Measurements from ENCODE around the gene NSDHL. TPM values are rescaled to one million over a fixed set of nuclear protein-coding genes. Genes with fewer than 3 reads are reported as not detected.

Gene NSDHL
- total and polyA plus RNA-seq, 2 of the 13 experiments (the other 11 are each of a cell fraction or from before 2014, with no cell fraction given): 26.2 to 49.3 TPM

DNA sequence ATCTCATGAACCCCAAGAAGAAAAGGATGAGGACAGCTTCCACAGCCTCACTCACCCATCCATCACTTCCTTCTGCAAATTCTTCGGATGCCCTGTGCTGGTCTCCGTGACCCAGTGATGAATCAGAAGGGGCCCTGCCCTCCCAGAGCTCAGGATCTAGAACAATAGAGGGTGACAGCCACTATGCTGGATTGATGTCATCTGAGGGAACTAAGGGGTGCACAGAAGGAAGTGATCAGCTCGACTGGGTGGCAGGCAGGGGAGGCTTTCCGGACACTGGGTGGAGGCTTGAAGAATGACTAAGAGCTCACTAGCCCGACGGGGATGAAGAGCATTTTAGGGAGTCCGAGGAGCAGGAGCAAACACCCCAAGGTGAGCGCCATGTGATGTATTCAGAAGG, 65.6 kb downstream of the NSDHL start:
- Histone ChIP-seq H4K20me1 (ENCODE audit: insufficient read depth, low read length) (no peaks in the 10 kb centered on the region), H3K4me1 (ENCODE audit: insufficient read depth, low read length) (no peaks in the 10 kb centered on the region), H3K4me2 (ENCODE audit: low read depth, low read length) (no peak overlapping the region), H3K9me3 (ENCODE audit: low read length) (no peaks in the 10 kb centered on the region), H3K4me3 (replicated peaks in 1 of 3; ENCODE audit: insufficient read depth in 1 of 3, low read depth in 2 of 3, low read length in 3 of 3) (no peak overlapping the region), H3K27me3 (ENCODE audit: control insufficient read depth in 1 of 2, insufficient read depth in 2 of 2, low read length in 2 of 2) (peaks cover 0 to 16% of the 10 kb centered on the region in 2 experiments; a peak in 3 of 5 replicates), H3K79me2 (ENCODE audit: insufficient read depth, low read length) (no peaks in the 10 kb centered on the region), H3K27ac (ENCODE audit: extremely low read length, insufficient read depth, low read length) (no peak overlapping the region), H3K9ac (ENCODE audit: insufficient read depth, low read depth, low read length) (no peak overlapping the region), H3K36me3 (replicated peaks in 1 of 2; ENCODE audit: control insufficient read depth in 1 of 2, insufficient read depth in 2 of 2, low read length in 2 of 2) (no peaks in the 10 kb centered on the region), H2AFZ (ENCODE audit: low read length) (no peak overlapping the region)
- no peak for TF ChIP-seq ZNF607 (CRISPR knock-in tag; IDR thresholded peaks at IDR 0.05; ENCODE audit: borderline replicate concordance)
- TF ChIP-seq PRDM10 (CRISPR knock-in tag; IDR thresholded peaks at IDR 0.05; ENCODE audit: low read depth): no peak
- no peak for TF ChIP-seq MXD1 (CRISPR knock-in tag; IDR thresholded peaks at IDR 0.05)
- no peak for TF ChIP-seq ZNF749 (CRISPR knock-in tag; IDR thresholded peaks at IDR 0.05; ENCODE audit: borderline replicate concordance)
- no peak for TF ChIP-seq TIGD3 (CRISPR knock-in tag; IDR thresholded peaks at IDR 0.05; ENCODE audit: borderline replicate concordance)
- no peak for TF ChIP-seq ZNF160 (CRISPR knock-in tag; IDR thresholded peaks at IDR 0.05)
- TF ChIP-seq ZNF773 (CRISPR knock-in tag; IDR thresholded peaks at IDR 0.05; ENCODE audit: borderline replicate concordance): no peak
- TF ChIP-seq ZC3H4 (CRISPR knock-in tag; IDR thresholded peaks at IDR 0.05; ENCODE audit: borderline replicate concordance): no peak
- TF ChIP-seq RFX1 (IDR thresholded peaks at IDR 0.05): no peak
- TF ChIP-seq, protein P1, sequence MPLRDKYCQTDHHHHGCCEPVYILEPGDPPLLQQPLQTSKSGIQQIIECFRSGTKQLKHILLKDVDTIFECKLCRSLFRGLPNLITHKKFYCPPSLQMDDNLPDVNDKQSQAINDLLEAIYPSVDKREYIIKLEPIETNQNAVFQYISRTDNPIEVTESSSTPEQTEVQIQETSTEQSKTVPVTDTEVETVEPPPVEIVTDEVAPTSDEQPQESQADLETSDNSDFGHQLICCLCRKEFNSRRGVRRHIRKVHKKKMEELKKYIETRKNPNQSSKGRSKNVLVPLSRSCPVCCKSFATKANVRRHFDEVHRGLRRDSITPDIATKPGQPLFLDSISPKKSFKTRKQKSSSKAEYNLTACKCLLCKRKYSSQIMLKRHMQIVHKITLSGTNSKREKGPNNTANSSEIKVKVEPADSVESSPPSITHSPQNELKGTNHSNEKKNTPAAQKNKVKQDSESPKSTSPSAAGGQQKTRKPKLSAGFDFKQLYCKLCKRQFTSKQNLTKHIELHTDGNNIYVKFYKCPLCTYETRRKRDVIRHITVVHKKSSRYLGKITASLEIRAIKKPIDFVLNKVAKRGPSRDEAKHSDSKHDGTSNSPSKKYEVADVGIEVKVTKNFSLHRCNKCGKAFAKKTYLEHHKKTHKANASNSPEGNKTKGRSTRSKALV (CRISPR knock-in tag; IDR thresholded peaks at IDR 0.05): no peak
- TF ChIP-seq ZBTB49 (CRISPR knock-in tag; IDR thresholded peaks at IDR 0.05; ENCODE audit: borderline replicate concordance): no peak
- TF ChIP-seq ZNF484 (CRISPR knock-in tag; IDR thresholded peaks at IDR 0.05; ENCODE audit: borderline replicate concordance, low read depth): no peak
- no peak for TF ChIP-seq SAP130 (CRISPR knock-in tag; IDR thresholded peaks at IDR 0.05; ENCODE audit: low read depth)
- no peak for TF ChIP-seq PHF8 (CRISPR knock-in tag; IDR thresholded peaks at IDR 0.05)
- TF ChIP-seq ZKSCAN5 (CRISPR knock-in tag; IDR thresholded peaks at IDR 0.05): no peak
- FAIRE-seq (no peak), ATAC-seq (no peak), DNase-seq (ENCODE audit: low spot score) (no peak)
- ChIA-PET POLR2A (no interaction called here), CTCF (ENCODE audit: low intra/inter-chr PET ratio, low total read pairs) (no interaction called here)
- WGBS (ENCODE audit: low lambda C conversion rate): 17% methylated on average over 6 of the region's 8 CpGs
- in situ Hi-C loops (cut with HindIII; ENCODE audit: extremely low pct_ligation_motif_present, low pct_unique_long_range_greater_than_20kb): no loop called here
- intact Hi-C loops (cut with micrococcal nuclease; ENCODE audit: unreplicated experiment): no loop called here
- BruUV-seq (replicated peaks): no TSS peak

All from HepG2 (cell line).